ENCODE results near the gene CSN3.

Gene CSN3

GRCh38 chr4:70236125-70236524 lies 6.3 kb upstream of the CSN3 start:
- no peaks in the 10 kb centered on the region for H3K27me3 ChIP-seq (ENCODE audit: control insufficient read depth, insufficient read depth, low read length)
- no peak overlapping the region for H3K9ac ChIP-seq (ENCODE audit: low read depth, low read length)
- no peak overlapping the region for H3K27ac ChIP-seq (ENCODE audit: low read depth, low read length)
- no peaks in the 10 kb centered on the region for H3K4me1 ChIP-seq (ENCODE audit: control insufficient read depth, insufficient read depth, low read length)
- no peak overlapping the region for H3K4me3 ChIP-seq (ENCODE audit: low read depth, low read length)
- no peaks in the 10 kb centered on the region for H3K9me3 ChIP-seq (ENCODE audit: control insufficient read depth, insufficient read depth, low read length)
- no peaks in the 10 kb centered on the region for H3K36me3 ChIP-seq (ENCODE audit: control insufficient read depth, insufficient read depth, low read length)

GRCh38 chr4:70239131-70239883 lies 3.1 kb upstream of the CSN3 start:
- no peak overlapping the region for H3K4me3 ChIP-seq (ENCODE audit: low read depth, low read length)
- H3K4me1 ChIP-seq (ENCODE audit: control insufficient read depth, insufficient read depth, low read length), result no peaks in the 10 kb centered on the region
- no peaks in the 10 kb centered on the region for H3K36me3 ChIP-seq (ENCODE audit: control insufficient read depth, insufficient read depth, low read length)
- no peaks in the 10 kb centered on the region for H3K9me3 ChIP-seq (ENCODE audit: control insufficient read depth, insufficient read depth, low read length)
- H3K27me3 ChIP-seq (ENCODE audit: control insufficient read depth, insufficient read depth, low read length), result no peaks in the 10 kb centered on the region
- H3K9ac ChIP-seq (ENCODE audit: low read depth, low read length), result no peak overlapping the region
- H3K27ac ChIP-seq (ENCODE audit: low read depth, low read length), result no peak overlapping the region

- no peaks in the 10 kb centered on the region for H3K4me1 ChIP-seq (ENCODE audit: control insufficient read depth, insufficient read depth, low read length)
- H3K27me3 ChIP-seq (ENCODE audit: control insufficient read depth, insufficient read depth, low read length), result no peaks in the 10 kb centered on the region
- no peaks in the 10 kb centered on the region for H3K36me3 ChIP-seq (ENCODE audit: control insufficient read depth, insufficient read depth, low read length)
- H3K9ac ChIP-seq (ENCODE audit: low read depth, low read length), result no peak overlapping the region
- H3K27ac ChIP-seq (ENCODE audit: low read depth, low read length), result no peak overlapping the region
- H3K9me3 ChIP-seq (ENCODE audit: control insufficient read depth, insufficient read depth, low read length), result no peaks in the 10 kb centered on the region
- H3K4me3 ChIP-seq (ENCODE audit: low read depth, low read length), result no peak overlapping the region
Measured at GRCh38 chr4:70239884-70240591, 2.4 kb upstream of the CSN3 start.

- no peaks in the 10 kb centered on the region for H3K9me3 ChIP-seq (ENCODE audit: control insufficient read depth, insufficient read depth, low read length)
- H3K36me3 ChIP-seq (ENCODE audit: control insufficient read depth, insufficient read depth, low read length), result no peaks in the 10 kb centered on the region
- no peak overlapping the region for H3K27ac ChIP-seq (ENCODE audit: low read depth, low read length)
- no peak overlapping the region for H3K9ac ChIP-seq (ENCODE audit: low read depth, low read length)
- H3K4me1 ChIP-seq (ENCODE audit: control insufficient read depth, insufficient read depth, low read length), result no peaks in the 10 kb centered on the region
- no peak overlapping the region for H3K4me3 ChIP-seq (ENCODE audit: low read depth, low read length)
- no peaks in the 10 kb centered on the region for H3K27me3 ChIP-seq (ENCODE audit: control insufficient read depth, insufficient read depth, low read length)
Measured at GRCh38 chr4:70243091-70243490, 694 bp downstream of the CSN3 start.

GRCh38 chr4:70251250-70251944 lies 9.0 kb downstream of the CSN3 start:
- no peak overlapping the region for H3K27ac ChIP-seq (ENCODE audit: low read depth, low read length)
- no peaks in the 10 kb centered on the region for H3K27me3 ChIP-seq (ENCODE audit: control insufficient read depth, insufficient read depth, low read length)
- H3K4me3 ChIP-seq (ENCODE audit: low read depth, low read length), result no peak overlapping the region
- no peaks in the 10 kb centered on the region for H3K4me1 ChIP-seq (ENCODE audit: control insufficient read depth, insufficient read depth, low read length)
- no peak overlapping the region for H3K9ac ChIP-seq (ENCODE audit: low read depth, low read length)
- no peaks in the 10 kb centered on the region for H3K36me3 ChIP-seq (ENCODE audit: control insufficient read depth, insufficient read depth, low read length)
- no peaks in the 10 kb centered on the region for H3K9me3 ChIP-seq (ENCODE audit: control insufficient read depth, insufficient read depth, low read length)

GRCh38 chr4:70251945-70252277 lies 9.5 kb downstream of the CSN3 start:
- Histone ChIP-seq H3K4me1 (ENCODE audit: control insufficient read depth, insufficient read depth, low read length) (no peaks in the 10 kb centered on the region), H3K4me3 (ENCODE audit: low read depth, low read length) (no peak overlapping the region), H3K9me3 (ENCODE audit: control insufficient read depth, insufficient read depth, low read length) (no peaks in the 10 kb centered on the region), H3K36me3 (ENCODE audit: control insufficient read depth, insufficient read depth, low read length) (no peaks in the 10 kb centered on the region), H3K9ac (ENCODE audit: low read depth, low read length) (no peak overlapping the region), H3K27ac (ENCODE audit: low read depth, low read length) (no peak overlapping the region), H3K27me3 (ENCODE audit: control insufficient read depth, insufficient read depth, low read length) (no peaks in the 10 kb centered on the region)

GRCh38 chr4:70269674-70270073 lies 27.3 kb downstream of the CSN3 start:
- Histone ChIP-seq H3K27ac (ENCODE audit: low read depth, low read length) (no peak overlapping the region), H3K4me1 (ENCODE audit: control insufficient read depth, insufficient read depth, low read length) (no peaks in the 10 kb centered on the region), H3K4me3 (ENCODE audit: low read depth, low read length) (no peak overlapping the region), H3K9me3 (ENCODE audit: control insufficient read depth, insufficient read depth, low read length) (no peaks in the 10 kb centered on the region), H3K36me3 (ENCODE audit: control insufficient read depth, insufficient read depth, low read length) (no peaks in the 10 kb centered on the region), H3K27me3 (ENCODE audit: control insufficient read depth, insufficient read depth, low read length) (no peaks in the 10 kb centered on the region), H3K9ac (ENCODE audit: low read depth, low read length) (no peak overlapping the region)

GRCh38 chr4:70277121-70277520 lies 34.7 kb downstream of the CSN3 start:
- H3K9ac ChIP-seq (ENCODE audit: low read depth, low read length), result no peak overlapping the region
- H3K27me3 ChIP-seq (ENCODE audit: control insufficient read depth, insufficient read depth, low read length), result no peaks in the 10 kb centered on the region
- H3K36me3 ChIP-seq (ENCODE audit: control insufficient read depth, insufficient read depth, low read length), result no peaks in the 10 kb centered on the region
- H3K27ac ChIP-seq (ENCODE audit: low read depth, low read length), result no peak overlapping the region
- no peaks in the 10 kb centered on the region for H3K9me3 ChIP-seq (ENCODE audit: control insufficient read depth, insufficient read depth, low read length)
- no peaks in the 10 kb centered on the region for H3K4me1 ChIP-seq (ENCODE audit: control insufficient read depth, insufficient read depth, low read length)
- H3K4me3 ChIP-seq (ENCODE audit: low read depth, low read length), result no peak overlapping the region

- Histone ChIP-seq H3K9ac (ENCODE audit: low read depth, low read length) (no peak overlapping the region), H3K4me1 (ENCODE audit: control insufficient read depth, insufficient read depth, low read length) (no peaks in the 10 kb centered on the region), H3K27me3 (ENCODE audit: control insufficient read depth, insufficient read depth, low read length) (no peaks in the 10 kb centered on the region), H3K27ac (ENCODE audit: low read depth, low read length) (no peak overlapping the region), H3K4me3 (ENCODE audit: low read depth, low read length) (no peak overlapping the region), H3K9me3 (ENCODE audit: control insufficient read depth, insufficient read depth, low read length) (no peaks in the 10 kb centered on the region), H3K36me3 (ENCODE audit: control insufficient read depth, insufficient read depth, low read length) (no peaks in the 10 kb centered on the region)
Measured at GRCh38 chr4:70280567-70280966, 38.2 kb downstream of the CSN3 start.

GRCh38 chr4:70288651-70289050 lies 46.3 kb downstream of the CSN3 start:
- Histone ChIP-seq H3K9ac (ENCODE audit: low read depth, low read length) (no peak overlapping the region), H3K4me3 (ENCODE audit: low read depth, low read length) (no peak overlapping the region), H3K27ac (ENCODE audit: low read depth, low read length) (no peak overlapping the region), H3K27me3 (ENCODE audit: control insufficient read depth, insufficient read depth, low read length) (no peaks in the 10 kb centered on the region), H3K9me3 (ENCODE audit: control insufficient read depth, insufficient read depth, low read length) (no peaks in the 10 kb centered on the region), H3K4me1 (ENCODE audit: control insufficient read depth, insufficient read depth, low read length) (no peaks in the 10 kb centered on the region), H3K36me3 (ENCODE audit: control insufficient read depth, insufficient read depth, low read length) (no peaks in the 10 kb centered on the region)

- H3K4me1 ChIP-seq (ENCODE audit: control insufficient read depth, insufficient read depth, low read length), result no peaks in the 10 kb centered on the region
- H3K36me3 ChIP-seq (ENCODE audit: control insufficient read depth, insufficient read depth, low read length), result no peaks in the 10 kb centered on the region
- no peak overlapping the region for H3K4me3 ChIP-seq (ENCODE audit: low read depth, low read length)
- H3K9ac ChIP-seq (ENCODE audit: low read depth, low read length), result no peak overlapping the region
- no peaks in the 10 kb centered on the region for H3K9me3 ChIP-seq (ENCODE audit: control insufficient read depth, insufficient read depth, low read length)
- H3K27ac ChIP-seq (ENCODE audit: low read depth, low read length), result no peak overlapping the region
- H3K27me3 ChIP-seq (ENCODE audit: control insufficient read depth, insufficient read depth, low read length), result no peaks in the 10 kb centered on the region
Measured at GRCh38 chr4:70291341-70291740, 48.9 kb downstream of the CSN3 start.

Measured in HUES48 (cell line).